Skeletal muscle satellite cell (primary cell): Measurements from ENCODE around the gene NAB2.
A peak's percentile ranks its signal among the peaks of the same experiment; 100 is the strongest.

ENCODE experiments used
- H3K27me3 ChIP-seq: 2 replicates; pipeline ENCODE4 v1.7.0; 2013; ENCODE audit warnings: low read length; ENCODE audit not compliant: control insufficient read depth, insufficient read depth
- H3K36me3 ChIP-seq: 2 replicates; pipeline ENCODE4 v1.7.0; 2013; ENCODE audit warnings: mild to moderate bottlenecking, control low read depth, low read length; ENCODE audit not compliant: insufficient read depth
- H3K4me1 ChIP-seq: 2 replicates; pipeline ENCODE4 v1.7.0; 2013; ENCODE audit warnings: low read length; ENCODE audit not compliant: control insufficient read depth, insufficient read depth
- H3K4me2 ChIP-seq: 2 replicates; pipeline ENCODE4 v1.7.0; 2013; ENCODE audit warnings: mild to moderate bottlenecking, low read length
- H3K4me3 ChIP-seq: 2 replicates; pipeline ENCODE4 v1.7.0; 2013; ENCODE audit warnings: low read length
- H3K9ac ChIP-seq: 2 replicates; pipeline ENCODE4 v1.7.0; 2013; ENCODE audit warnings: mild to moderate bottlenecking, low read depth, low read length, moderate library complexity
- H3K9me3 ChIP-seq: replicated peaks from 2 replicates; pipeline ENCODE4 v1.7.0; 2013; ENCODE audit warnings: mild to moderate bottlenecking, control low read depth, low read length

Gene NAB2

GRCh38 chr12:57131896-57132744 is 43.2 kb downstream of the NAB2 start:
- Histone ChIP-seq H3K36me3 (peaks cover 14% of the 10 kb centered on the region), H3K4me3 (peak overlapping the region; percentile 80), H3K4me1 (peaks cover 71% of the 10 kb centered on the region), H3K9me3 (no peaks in the 10 kb centered on the region), H3K4me2 (peak overlapping the region; percentile 95), H3K9ac (peak overlapping the region; percentile 75), H3K27me3 (no peaks in the 10 kb centered on the region)

GRCh38 chr12:57133013-57133569 is 44.2 kb downstream of the NAB2 start:
- H3K9me3 ChIP-seq: no peaks in the 10 kb centered on the region
- H3K9ac ChIP-seq: peak overlapping the region; percentile 75
- peaks cover 17% of the 10 kb centered on the region for H3K36me3 ChIP-seq
- peaks cover 78% of the 10 kb centered on the region for H3K4me1 ChIP-seq
- H3K27me3 ChIP-seq: no peaks in the 10 kb centered on the region
- peak overlapping the region; percentile 80 for H3K4me3 ChIP-seq
- peak overlapping the region; percentile 95 for H3K4me2 ChIP-seq

GRCh38 chr12:57133916-57134315 is 45.0 kb downstream of the NAB2 start:
- Histone ChIP-seq H3K4me2 (peak overlapping the region; percentile 74), H3K9me3 (no peaks in the 10 kb centered on the region), H3K4me1 (peaks cover 86% of the 10 kb centered on the region), H3K36me3 (peaks cover 24% of the 10 kb centered on the region), H3K9ac (peak overlapping the region; percentile 66), H3K4me3 (peak overlapping the region; percentile 56), H3K27me3 (no peaks in the 10 kb centered on the region)

- Histone ChIP-seq H3K36me3 (peaks cover 34% of the 10 kb centered on the region), H3K9ac (peak overlapping the region; percentile 51), H3K4me2 (peak overlapping the region; percentile 76), H3K9me3 (no peaks in the 10 kb centered on the region), H3K27me3 (no peaks in the 10 kb centered on the region), H3K4me3 (peak overlapping the region; percentile 15), H3K4me1 (peaks cover 96% of the 10 kb centered on the region)
These were observed 46.0 kb downstream of the NAB2 start for GRCh38 chr12:57134949-57135348.

GRCh38 chr12:57135527-57136326 is 46.8 kb downstream of the NAB2 start:
- no peaks in the 10 kb centered on the region for H3K27me3 ChIP-seq
- H3K36me3 ChIP-seq: peaks cover 39% of the 10 kb centered on the region
- H3K4me1 ChIP-seq: peaks cover 96% of the 10 kb centered on the region
- no peaks in the 10 kb centered on the region for H3K9me3 ChIP-seq
- peak overlapping the region; percentile 51 for H3K9ac ChIP-seq
- peak overlapping the region; percentile 76 for H3K4me2 ChIP-seq
- H3K4me3 ChIP-seq: peak overlapping the region; percentile 52

- H3K4me2 ChIP-seq: peak overlapping the region; percentile 64
- H3K4me3 ChIP-seq: no peak overlapping the region
- peaks cover 54% of the 10 kb centered on the region for H3K36me3 ChIP-seq
- H3K4me1 ChIP-seq: peaks cover 86% of the 10 kb centered on the region
- H3K9ac ChIP-seq: peak overlapping the region; percentile 19
- no peaks in the 10 kb centered on the region for H3K27me3 ChIP-seq
- no peaks in the 10 kb centered on the region for H3K9me3 ChIP-seq
These were observed 49.8 kb downstream of the NAB2 start for GRCh38 chr12:57138526-57139272.

- Histone ChIP-seq H3K36me3 (peaks cover 65% of the 10 kb centered on the region), H3K9me3 (no peaks in the 10 kb centered on the region), H3K9ac (no peak overlapping the region), H3K4me1 (peaks cover 75% of the 10 kb centered on the region), H3K4me3 (no peak overlapping the region), H3K27me3 (no peaks in the 10 kb centered on the region), H3K4me2 (no peak overlapping the region)
These were observed 51.1 kb downstream of the NAB2 start for GRCh38 chr12:57139796-57140649.

- Histone ChIP-seq H3K9me3 (no peaks in the 10 kb centered on the region), H3K4me2 (no peak overlapping the region), H3K27me3 (no peaks in the 10 kb centered on the region), H3K4me1 (peaks cover 75% of the 10 kb centered on the region), H3K9ac (no peak overlapping the region), H3K4me3 (no peak overlapping the region), H3K36me3 (peaks cover 78% of the 10 kb centered on the region)
These were observed 52.3 kb downstream of the NAB2 start for GRCh38 chr12:57141249-57141648.

DNA sequence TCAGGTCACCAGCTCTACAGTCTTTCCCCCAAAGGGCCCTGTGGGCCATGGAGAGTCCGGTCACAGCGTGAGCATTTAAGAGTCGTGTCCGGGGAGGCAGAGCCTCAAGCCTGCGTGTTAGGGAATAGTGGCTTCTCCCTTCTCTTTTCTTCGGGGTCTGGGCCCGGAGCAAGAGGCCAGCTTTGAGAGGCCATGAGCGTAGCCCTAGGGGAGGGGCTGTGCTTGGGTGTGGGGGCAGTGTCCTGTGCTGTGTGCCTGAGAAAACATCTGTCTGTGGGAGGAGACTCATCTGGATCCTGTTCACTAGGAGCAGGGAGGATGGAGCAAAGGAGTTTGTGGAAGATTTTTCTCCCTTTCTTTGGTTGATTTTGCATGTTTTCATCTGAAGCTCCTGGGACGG is 53.2 kb downstream of the NAB2 start:
- no peaks in the 10 kb centered on the region for H3K9me3 ChIP-seq
- peaks cover 86% of the 10 kb centered on the region for H3K36me3 ChIP-seq
- H3K4me3 ChIP-seq: no peak overlapping the region
- H3K27me3 ChIP-seq: no peaks in the 10 kb centered on the region
- H3K9ac ChIP-seq: no peak overlapping the region
- no peak overlapping the region for H3K4me2 ChIP-seq
- H3K4me1 ChIP-seq: peaks cover 77% of the 10 kb centered on the region

GRCh38 chr12:57142727-57143126 is 53.8 kb downstream of the NAB2 start:
- Histone ChIP-seq H3K9me3 (no peaks in the 10 kb centered on the region), H3K36me3 (peaks cover 90% of the 10 kb centered on the region), H3K4me3 (no peak overlapping the region), H3K4me1 (peaks cover 77% of the 10 kb centered on the region), H3K4me2 (no peak overlapping the region), H3K27me3 (no peaks in the 10 kb centered on the region), H3K9ac (no peak overlapping the region)
